Measurements from ENCODE around the gene APP. TPM values are rescaled to one million over a fixed set of nuclear protein-coding genes. Genes with fewer than 3 reads are reported as not detected.

Gene APP
- total and polyA plus RNA-seq, 3 donors from 2014 or later, result 390 to 670 (median 409) TPM

GRCh38 chr21:25845729-25846256, 324.8 kb downstream of the APP start:
- H3K27ac ChIP-seq, result no peak overlapping the region
- no peaks in the 10 kb centered on the region for H3K9me3 ChIP-seq
- intact Hi-C loops (cut with DNase I; ENCODE audit: low total_unique reads), result no loop called here
- TF ChIP-seq POLR2A (IDR thresholded peaks at IDR 0.05) (no peak), CTCF (IDR thresholded peaks at IDR 0.05) (no peak)
- H3K27me3 ChIP-seq, result no peaks in the 10 kb centered on the region
- H3K36me3 ChIP-seq (ENCODE audit: low read depth, missing control alignments), result no peaks in the 10 kb centered on the region
- H3K4me1 ChIP-seq, result no peaks in the 10 kb centered on the region
- no peak overlapping the region for H3K4me3 ChIP-seq
- no peak for DNase-seq
- 79 to 82% methylated on average over 5 of the region's 5 CpGs for WGBS, 2 donors

DNA sequence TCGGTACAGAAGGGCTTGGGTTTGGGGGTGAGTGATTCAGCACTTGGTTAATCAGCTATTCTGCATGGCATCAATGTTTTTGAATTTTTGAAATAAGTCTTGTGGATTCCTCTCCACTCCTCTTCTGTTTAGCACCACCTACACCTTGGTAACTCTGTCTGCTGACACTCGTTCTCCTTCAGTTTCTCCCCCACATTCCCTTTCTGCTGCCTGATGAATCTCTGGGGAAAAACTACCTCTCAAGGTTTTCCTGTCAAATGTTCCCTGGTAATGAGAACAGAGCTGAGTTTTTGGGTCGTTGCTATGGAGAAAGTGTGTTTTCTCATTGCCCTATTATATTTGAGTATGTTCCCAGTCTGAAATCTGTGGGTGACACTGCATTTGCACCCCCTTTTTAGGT, 327.6 kb downstream of the APP start:
- Histone ChIP-seq H3K36me3 (ENCODE audit: low read depth, missing control alignments) (no peaks in the 10 kb centered on the region), H3K27ac (no peak overlapping the region), H3K4me1 (no peaks in the 10 kb centered on the region), H3K27me3 (no peaks in the 10 kb centered on the region), H3K9me3 (no peaks in the 10 kb centered on the region), H3K4me3 (no peak overlapping the region)
- DNase-seq, result no peak
- TF ChIP-seq CTCF (IDR thresholded peaks at IDR 0.05) (no peak), POLR2A (IDR thresholded peaks at IDR 0.05) (no peak)
- intact Hi-C loops (cut with DNase I; ENCODE audit: low total_unique reads), result no loop called here
- 43 to 46% methylated on average over 3 of the region's 3 CpGs for WGBS, 2 donors

GRCh38 chr21:25838809-25839208, 331.8 kb downstream of the APP start:
- no peak overlapping the region for H3K4me3 ChIP-seq
- no peak overlapping the region for H3K27ac ChIP-seq
- intact Hi-C loops (cut with DNase I; ENCODE audit: low total_unique reads), result no loop called here
- H3K36me3 ChIP-seq (ENCODE audit: low read depth, missing control alignments), result no peaks in the 10 kb centered on the region
- no peaks in the 10 kb centered on the region for H3K9me3 ChIP-seq
- no peak for DNase-seq
- no peaks in the 10 kb centered on the region for H3K27me3 ChIP-seq
- WGBS, 2 donors, result 89 to 96% methylated on average over 4 of the region's 4 CpGs
- no peaks in the 10 kb centered on the region for H3K4me1 ChIP-seq
- TF ChIP-seq POLR2A (IDR thresholded peaks at IDR 0.05) (no peak), CTCF (IDR thresholded peaks at IDR 0.05) (no peak)

- H3K36me3 ChIP-seq (ENCODE audit: low read depth, missing control alignments), result no peaks in the 10 kb centered on the region
These were observed 332.9 kb downstream of the APP start for GRCh38 chr21:25837533-25838265.

More at GRCh38 chr21:25837533-25838265, 332.9 kb downstream of the APP start:
- intact Hi-C loops (cut with DNase I; ENCODE audit: low total_unique reads), result no loop called here
- WGBS, 2 donors, result 37 to 42% methylated on average over 4 of the region's 4 CpGs
- H3K4me1 ChIP-seq, result no peaks in the 10 kb centered on the region
- no peak overlapping the region for H3K4me3 ChIP-seq
- no peaks in the 10 kb centered on the region for H3K27me3 ChIP-seq
- H3K9me3 ChIP-seq, result no peaks in the 10 kb centered on the region
- no peak for TF ChIP-seq POLR2A (IDR thresholded peaks at IDR 0.05)
- TF ChIP-seq CTCF (IDR thresholded peaks at IDR 0.05), result no peak
- no peak overlapping the region for H3K27ac ChIP-seq
- no peak for DNase-seq
